Neutrophil (primary cell): Measurements from ENCODE around the gene GDF10.

Source experiments
- H3K27ac ChIP-seq: fragments of 200-600 bp; sonication (generic); 2 replicates; pipeline ENCODE4 v1.5.1; 2016; ENCODE audit warnings: mild to moderate bottlenecking, moderate library complexity
- H3K27me3 ChIP-seq: fragments of 200-600 bp; sonication (generic); 2 replicates; pipeline ENCODE4 v1.6.0; 2016; ENCODE audit warnings: mild to moderate bottlenecking
- H3K36me3 ChIP-seq: fragments of 200-600 bp; sonication (generic); 2 replicates; pipeline ENCODE4 v1.5.1; 2017
- H3K4me1 ChIP-seq, 2 experiments: fragments of 200-600 bp in 1 of 2; sonication (generic) in 1 of 2; 1 replicate in 1 of 2; 2 replicates in 1 of 2; pipeline versions ENCODE4 v1.5.1 to v1.6.1; 2013 to 2016; ENCODE audit warnings: low read depth in 1 of 2, low read length in 1 of 2, mild to moderate bottlenecking in 1 of 2, moderate library complexity in 1 of 2; ENCODE audit not compliant: control insufficient read depth in 1 of 2, insufficient read depth in 1 of 2
- H3K4me3 ChIP-seq, 2 experiments: fragments of 200-600 bp in 1 of 2; sonication (generic) in 1 of 2; 1 replicate in 1 of 2; 2 replicates in 1 of 2; pipeline ENCODE4 v1.5.1; 2013 to 2016; ENCODE audit warnings: low read depth in 1 of 2, low read length in 1 of 2, mild to moderate bottlenecking in 1 of 2, moderate library complexity in 1 of 2
- H3K9me3 ChIP-seq: fragments of 200-600 bp; sonication (generic); 2 replicates; pipeline ENCODE4 v1.5.1; 2016
- TF ChIP-seq, protein P1 (sequence below): fragments of 200-600 bp; sonication (generic); IDR thresholded peaks from 2 replicates; pipeline ENCODE4 v1.5.1; 2016; ENCODE audit warnings: antibody characterized with exemption

The GDF10 gene

DNA sequence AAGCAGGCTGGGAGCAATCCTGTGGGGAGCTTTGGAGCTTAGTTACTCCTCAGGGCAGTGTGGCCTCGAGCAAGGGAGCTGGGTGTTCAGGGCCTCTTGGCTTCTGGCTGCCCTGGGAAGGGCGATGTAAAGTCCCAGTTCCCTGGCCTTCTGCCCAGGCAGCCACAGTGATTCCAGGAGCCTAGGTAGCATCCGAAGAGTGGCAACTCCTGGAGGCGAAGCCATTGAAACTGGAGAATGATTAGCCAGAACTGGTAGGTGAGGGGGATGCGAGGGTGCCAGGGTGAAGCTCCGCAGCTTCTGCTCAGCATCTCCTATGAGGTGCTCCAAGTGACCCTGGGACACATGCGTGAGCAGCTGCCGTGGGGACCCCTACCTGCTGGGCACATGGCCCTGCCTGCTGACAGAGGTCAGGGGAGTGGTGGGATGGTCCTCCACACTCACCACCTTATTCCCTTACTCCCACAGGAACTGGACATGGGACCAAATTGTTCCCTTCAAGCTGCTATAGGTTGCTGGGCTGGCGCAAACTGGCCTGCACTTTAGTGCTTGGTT is 14.5 kb downstream of the GDF10 start:
- Histone ChIP-seq H3K27me3 (peaks cover 7% of the 10 kb centered on the region), H3K36me3 (no peaks in the 10 kb centered on the region), H3K27ac (no peak overlapping the region), H3K9me3 (no peaks in the 10 kb centered on the region), H3K4me3 (no peak overlapping the region), H3K4me1 (no peaks in the 10 kb centered on the region)
- TF ChIP-seq, protein P1, sequence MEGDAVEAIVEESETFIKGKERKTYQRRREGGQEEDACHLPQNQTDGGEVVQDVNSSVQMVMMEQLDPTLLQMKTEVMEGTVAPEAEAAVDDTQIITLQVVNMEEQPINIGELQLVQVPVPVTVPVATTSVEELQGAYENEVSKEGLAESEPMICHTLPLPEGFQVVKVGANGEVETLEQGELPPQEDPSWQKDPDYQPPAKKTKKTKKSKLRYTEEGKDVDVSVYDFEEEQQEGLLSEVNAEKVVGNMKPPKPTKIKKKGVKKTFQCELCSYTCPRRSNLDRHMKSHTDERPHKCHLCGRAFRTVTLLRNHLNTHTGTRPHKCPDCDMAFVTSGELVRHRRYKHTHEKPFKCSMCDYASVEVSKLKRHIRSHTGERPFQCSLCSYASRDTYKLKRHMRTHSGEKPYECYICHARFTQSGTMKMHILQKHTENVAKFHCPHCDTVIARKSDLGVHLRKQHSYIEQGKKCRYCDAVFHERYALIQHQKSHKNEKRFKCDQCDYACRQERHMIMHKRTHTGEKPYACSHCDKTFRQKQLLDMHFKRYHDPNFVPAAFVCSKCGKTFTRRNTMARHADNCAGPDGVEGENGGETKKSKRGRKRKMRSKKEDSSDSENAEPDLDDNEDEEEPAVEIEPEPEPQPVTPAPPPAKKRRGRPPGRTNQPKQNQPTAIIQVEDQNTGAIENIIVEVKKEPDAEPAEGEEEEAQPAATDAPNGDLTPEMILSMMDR, result no peak

DNA sequence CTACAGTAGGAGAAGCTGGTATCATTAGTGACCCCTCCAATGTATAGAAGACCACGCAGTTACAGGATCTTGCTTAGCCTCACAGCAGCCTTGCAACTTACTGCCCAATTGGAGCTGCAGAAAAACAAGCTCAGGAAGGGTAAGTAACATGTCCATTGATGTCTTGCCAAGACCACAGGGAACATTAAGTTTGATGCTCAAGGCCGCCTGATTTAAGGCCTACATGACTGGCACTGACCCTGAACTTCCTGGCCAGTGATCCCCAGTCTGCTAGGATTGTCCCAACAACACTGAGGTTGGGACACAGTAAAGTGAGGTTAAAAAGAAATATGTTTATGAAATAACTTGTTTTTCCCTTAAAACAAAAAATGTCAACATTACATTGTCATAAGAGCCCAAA is 15.4 kb downstream of the GDF10 start:
- Histone ChIP-seq H3K9me3 (no peaks in the 10 kb centered on the region), H3K27me3 (peaks cover 7% of the 10 kb centered on the region), H3K4me3 (no peak overlapping the region), H3K36me3 (no peaks in the 10 kb centered on the region), H3K27ac (no peak overlapping the region), H3K4me1 (no peaks in the 10 kb centered on the region)
- TF ChIP-seq, protein P1, result no peak

DNA sequence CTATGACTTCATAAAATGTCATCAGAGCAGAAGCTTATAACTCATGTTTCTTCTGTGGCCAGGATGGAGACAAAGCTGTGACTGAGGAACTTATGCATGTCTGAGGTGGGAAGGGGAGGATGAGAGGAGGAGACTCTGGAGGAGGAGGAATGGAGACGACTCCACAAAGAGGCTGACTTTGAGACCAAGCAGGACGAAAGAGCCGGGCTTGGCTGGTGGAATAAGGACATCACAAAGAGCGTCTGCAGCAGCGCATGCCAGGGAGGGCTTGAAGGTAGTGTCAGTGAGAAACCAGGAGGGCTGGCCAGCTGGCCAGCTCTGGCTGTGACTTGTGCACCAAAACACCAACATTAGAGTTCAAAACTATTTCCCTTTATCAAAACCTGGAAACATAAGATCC is 16.1 kb downstream of the GDF10 start:
- Histone ChIP-seq H3K36me3 (no peaks in the 10 kb centered on the region), H3K9me3 (no peaks in the 10 kb centered on the region), H3K27ac (no peak overlapping the region), H3K4me3 (no peak overlapping the region), H3K27me3 (peaks cover 8% of the 10 kb centered on the region), H3K4me1 (no peaks in the 10 kb centered on the region)
- TF ChIP-seq, protein P1, result no peak

DNA sequence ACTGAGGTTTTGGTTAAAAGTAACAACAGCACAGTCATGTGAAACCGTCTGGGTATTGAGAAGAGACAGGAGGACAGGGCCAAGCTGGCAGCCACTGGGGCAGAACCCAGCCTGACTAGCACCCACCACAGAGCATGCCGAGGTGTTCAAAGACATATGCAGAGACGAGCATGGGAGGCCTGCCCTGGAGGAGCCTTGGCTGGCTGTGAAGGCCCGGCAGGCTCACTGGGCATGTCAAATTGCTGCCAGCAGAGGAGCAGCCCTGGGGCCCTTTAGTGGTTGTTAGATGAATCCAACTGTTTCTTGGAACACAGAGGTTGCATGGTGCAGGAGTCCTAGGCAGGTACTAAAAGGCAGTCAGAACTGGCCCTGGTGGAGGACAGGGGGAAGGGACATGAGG is 17.3 kb downstream of the GDF10 start:
- TF ChIP-seq, protein P1, result no peak
- Histone ChIP-seq H3K36me3 (no peaks in the 10 kb centered on the region), H3K27me3 (peaks cover 4% of the 10 kb centered on the region), H3K27ac (no peak overlapping the region), H3K4me3 (no peak overlapping the region), H3K4me1 (no peaks in the 10 kb centered on the region), H3K9me3 (no peaks in the 10 kb centered on the region)

DNA sequence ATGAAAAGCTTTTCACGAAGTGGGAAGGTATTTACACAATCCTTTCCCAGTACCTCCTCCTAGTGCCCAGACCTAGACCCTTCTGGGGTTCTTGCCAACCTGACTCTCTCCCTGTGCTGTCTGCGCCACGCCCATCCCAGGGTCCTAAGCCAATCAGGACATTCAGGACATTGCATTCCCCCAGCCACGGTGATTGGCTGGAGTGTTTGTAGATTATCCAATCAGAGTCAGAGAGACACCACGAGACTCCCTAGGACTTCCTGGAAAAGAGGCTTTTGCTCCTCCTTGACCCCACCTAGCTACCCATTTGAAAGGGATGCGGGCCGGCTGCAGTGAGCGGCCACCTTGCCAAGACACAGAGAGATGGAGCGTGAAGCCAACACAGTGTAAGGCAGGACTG is 18.7 kb downstream of the GDF10 start:
- Histone ChIP-seq H3K4me1 (no peaks in the 10 kb centered on the region), H3K27me3 (peaks cover 4% of the 10 kb centered on the region), H3K27ac (no peak overlapping the region), H3K9me3 (no peaks in the 10 kb centered on the region), H3K4me3 (no peak overlapping the region), H3K36me3 (no peaks in the 10 kb centered on the region)
- TF ChIP-seq, protein P1, result no peak

DNA sequence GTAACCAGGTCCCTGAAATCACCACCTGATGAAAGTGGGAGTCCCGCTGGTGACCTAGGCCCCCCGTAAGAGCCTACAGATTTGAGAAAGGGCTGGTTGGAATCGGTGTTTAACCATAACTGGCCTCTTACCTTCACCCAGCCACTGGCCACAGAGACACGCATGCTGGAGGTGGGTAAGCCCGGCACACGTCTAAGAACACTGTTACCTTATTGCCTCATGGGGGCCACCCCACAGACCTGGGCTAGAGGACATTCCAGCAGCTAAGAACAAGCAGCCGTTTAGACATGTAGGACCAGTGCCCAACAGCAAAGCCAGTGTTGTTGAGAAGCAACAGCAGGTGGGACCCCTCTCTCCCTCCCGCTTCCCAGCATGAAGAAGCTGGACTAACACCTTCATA is 19.8 kb downstream of the GDF10 start:
- Histone ChIP-seq H3K27ac (no peak overlapping the region), H3K36me3 (no peaks in the 10 kb centered on the region), H3K4me1 (no peaks in the 10 kb centered on the region), H3K9me3 (no peaks in the 10 kb centered on the region), H3K4me3 (no peak overlapping the region), H3K27me3 (peaks cover 4% of the 10 kb centered on the region)
- TF ChIP-seq, protein P1, result no peak
